CD8-positive, alpha-beta memory T cell (primary cell): ENCODE results near the gene EIF2AK2. TPM values are rescaled to one million over a fixed set of nuclear protein-coding genes. Genes with fewer than 3 reads are reported as not detected.
"Not testable (repeated sequence)": the region's sequence is repeated elsewhere in the genome, so short reads cannot be mapped to it uniquely, and the experiment has no call there.

Experiments used
- CTCF ChIA-PET: fragments of 350-600 bp; sonication (Branson Sonifier 250); formaldehyde crosslinking; loops from one replicate; lab custom pipeline; 2021; ENCODE audit warnings: antibody characterized with exemption; lab: Charles Lee
- POLR2A ChIA-PET: fragments of 350-600 bp; sonication (Branson Sonifier 250); formaldehyde crosslinking; loops from one replicate; lab custom pipeline; 2021; ENCODE audit warnings: antibody characterized with exemption; lab: Charles Lee
- DNase-seq, 5 donors: peaks; one replicate each; pipeline versions ENCODE4 v3.0.0 to v3.0.0-alpha.2; 2020 to 2022; ENCODE audit warnings: mixed read lengths in 1 of 5
- H3K27ac ChIP-seq: one replicate; pipeline ENCODE4 v1.7.0; 2013; ENCODE audit warnings: low read depth, mild to moderate bottlenecking, low read length, moderate library complexity
- H3K27me3 ChIP-seq: 2 replicates; pipeline ENCODE4 v1.7.0; 2013; ENCODE audit warnings: low read length, mild to moderate bottlenecking; ENCODE audit not compliant: insufficient read depth, poor library complexity, severe bottlenecking
- H3K36me3 ChIP-seq: 2 replicates; pipeline ENCODE4 v1.7.0; 2013; ENCODE audit warnings: mild to moderate bottlenecking, low read length, moderate library complexity; ENCODE audit not compliant: insufficient read depth
- H3K4me1 ChIP-seq: 2 replicates; pipeline ENCODE4 v1.7.0; 2013; ENCODE audit warnings: mild to moderate bottlenecking, low read length, moderate library complexity; ENCODE audit not compliant: insufficient read depth
- H3K4me3 ChIP-seq: 2 replicates; pipeline ENCODE4 v1.7.0; 2013; ENCODE audit warnings: mild to moderate bottlenecking, low read length
- H3K9me3 ChIP-seq: 2 replicates; pipeline ENCODE4 v1.7.0; 2013; ENCODE audit warnings: mild to moderate bottlenecking, low read length
- H3K27ac Mint-ChIP-seq, 8 donors: one replicate each; pipeline ENCODE4 v1.8.0; 2020 to 2021; ENCODE audit warnings: mixed read lengths in 8 of 8, mild to moderate bottlenecking in 6 of 8, inconsistent platforms in 3 of 8, moderate library complexity in 3 of 8
- H3K27me3 Mint-ChIP-seq, 2 donors: one replicate each; pipeline ENCODE4 v1.8.0; 2020 to 2021; ENCODE audit warnings: mixed read lengths in 2 of 2, mild to moderate bottlenecking in 1 of 2, moderate library complexity in 1 of 2
- H3K36me3 Mint-ChIP-seq, 3 donors: one replicate each; pipeline ENCODE4 v1.8.0; 2020 to 2021; ENCODE audit warnings: mixed read lengths in 3 of 3, inconsistent platforms in 1 of 3, mild to moderate bottlenecking in 1 of 3
- H3K4me1 Mint-ChIP-seq, 3 donors: one replicate each; pipeline ENCODE4 v1.8.0; 2020 to 2021; ENCODE audit warnings: mixed read lengths in 3 of 3, inconsistent platforms in 1 of 3, mild to moderate bottlenecking in 1 of 3
- H3K4me3 Mint-ChIP-seq, 7 donors: one replicate each; pipeline ENCODE4 v1.8.0; 2020 to 2021; ENCODE audit warnings: mixed read lengths in 7 of 7, mild to moderate bottlenecking in 6 of 7, moderate library complexity in 4 of 7, inconsistent platforms in 2 of 7
- H3K9me3 Mint-ChIP-seq, 5 donors: one replicate each; pipeline ENCODE4 v1.8.0; 2020 to 2022; ENCODE audit warnings: mixed read lengths in 5 of 5, mild to moderate bottlenecking in 3 of 5, moderate library complexity in 2 of 5, inconsistent platforms in 1 of 5
- polyA plus RNA-seq: library from polyadenylated mRNA; unstranded; fragments of 300-500 nt; fragmentation: Illumina TruSeq; gene quantifications from one replicate; pipeline ENCODE4 v1.2.3, GENCODE V29; 2021
- total RNA-seq, 2 experiments: library from RNA; stranded (reverse); gene quantifications; one replicate each; pipeline ENCODE4 v1.2.3, GENCODE V29; 2021

EIF2AK2 gene
- total RNA-seq (10 to 100 TPM; 36.0 to 39.8 TPM), polyA plus RNA-seq (42.6 TPM)

DNA sequence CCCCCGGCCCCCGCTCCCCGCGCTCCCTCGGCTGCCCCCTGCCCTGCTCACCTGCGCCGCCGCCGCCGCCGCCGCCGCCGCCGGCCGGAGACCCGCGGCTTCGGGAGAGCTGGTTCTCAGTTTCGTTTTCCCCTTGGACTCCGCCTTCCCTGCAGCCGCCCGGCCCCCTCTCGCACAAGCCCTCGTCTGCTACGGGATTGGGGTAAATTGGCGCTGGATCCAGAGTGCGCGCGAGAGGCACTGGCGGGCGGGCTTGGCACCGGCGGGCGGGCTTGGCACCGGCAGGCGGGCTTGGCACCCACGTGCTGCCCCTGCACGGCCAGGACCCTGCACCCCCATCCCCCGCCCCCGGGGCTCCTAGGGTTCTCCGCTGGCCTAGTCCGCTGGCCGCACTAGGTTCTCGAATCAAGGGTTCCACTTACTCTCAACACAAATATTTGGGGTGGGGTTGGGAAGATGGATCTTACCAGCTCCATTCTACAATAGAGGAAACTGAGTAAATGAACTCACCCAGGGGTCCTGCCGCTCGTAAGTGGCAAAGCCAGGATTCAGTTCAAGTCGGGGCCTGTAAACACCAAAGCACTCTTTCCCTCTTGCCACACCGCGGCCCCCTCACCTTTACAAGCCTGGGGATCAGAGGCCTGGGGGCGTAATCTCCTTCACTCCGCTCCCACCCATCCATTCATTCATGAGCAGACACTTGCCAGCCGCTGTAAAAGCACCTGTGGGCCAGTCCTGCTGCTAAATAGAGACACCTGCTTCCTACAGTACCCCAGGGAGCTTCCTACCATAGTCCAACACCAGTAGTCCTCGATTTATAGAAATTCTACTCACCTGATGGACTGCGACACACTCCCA is at the start of gene EIF2AK2:
Gene EIF2AK2, minus strand, starts transcription at position 124 of the 858 bp plus-strand sequence. CDS start 9,174 bp downstream, outside the sequence.
- Histone ChIP-seq H3K27ac (peak within 1 kb of the TSS; percentile 78), H3K36me3 (no peaks in the 10 kb centered on the region), H3K27me3 (no peaks in the 10 kb centered on the region), H3K4me3 (peak within 1 kb of the TSS; percentile 90), H3K9me3 (no peaks in the 10 kb centered on the region), H3K4me1 (peaks cover 22% of the 10 kb centered on the region)
- H3K9me3 Mint-ChIP-seq = no peaks in the 10 kb centered on the region
- H3K27me3 Mint-ChIP-seq = no peaks in the 10 kb centered on the region
- H3K27ac Mint-ChIP-seq = peak within 1 kb of the TSS; percentile 92 to 98 (median 95)
- H3K36me3 Mint-ChIP-seq = peaks cover 9 to 30% (median 13%) of the 10 kb centered on the region in 3 donors
- H3K4me3 Mint-ChIP-seq = peak within 1 kb of the TSS; percentile 90 to 98 (median 95)
- DNase-seq = peak; percentile 79 to 91 (median 86)
- ChIA-PET POLR2A (interaction anchor here (1.0 to 1.5 kb wide), 3 partner anchors 40 to 150 kb away, joined by 3 to 4 read pairs (median 3); partner anchors contain the start of genes CEBPZ and NDUFAF7), CTCF (interaction anchor here (1.0 to 4.6 kb wide), 2 partner anchors 11 to 74 kb away, joined by 3 to 26 read pairs; partner anchors contain the start of genes CEBPZ and NDUFAF7)
- peaks cover 48 to 79% (median 50%) of the 10 kb centered on the region in 3 donors for H3K4me1 Mint-ChIP-seq

DNA sequence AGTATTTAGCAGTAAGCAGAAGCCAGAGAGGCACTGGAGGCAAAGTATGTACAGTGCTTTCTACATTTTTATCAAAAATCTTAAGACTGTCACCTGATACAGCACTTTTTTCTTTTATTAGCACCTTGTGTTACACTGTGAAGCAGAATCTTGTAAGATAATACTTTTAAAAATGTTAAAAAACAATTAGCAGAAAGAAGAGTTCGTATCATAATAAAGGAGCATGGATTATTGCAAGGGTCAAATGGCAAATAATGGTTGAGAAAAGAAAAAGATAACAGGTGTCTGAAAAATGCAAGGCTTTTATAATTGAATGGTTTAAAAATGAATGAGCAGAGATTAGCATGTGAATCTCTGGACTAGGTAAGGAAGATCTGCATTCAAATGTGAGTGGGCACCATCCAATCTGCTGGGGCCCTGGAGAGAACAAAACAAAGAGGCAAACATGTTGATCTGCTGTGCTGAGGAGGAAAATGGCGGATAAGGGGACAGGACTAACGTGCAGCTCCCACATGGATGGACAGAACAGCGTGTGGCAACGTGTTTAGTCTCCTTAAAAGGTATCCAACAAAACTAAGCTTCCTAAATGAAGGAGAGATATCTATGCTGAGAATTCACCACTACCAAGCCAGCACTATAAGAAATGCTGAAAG is 49.0 kb upstream of the EIF2AK2 start:
- Mint-ChIP-seq H3K9me3 (peaks cover 18 to 36% (median 25%) of the 10 kb centered on the region in 5 donors), H3K4me3 (no peak overlapping the region), H3K27ac (no peak overlapping the region), H3K36me3 (peaks cover 64 to 95% (median 81%) of the 10 kb centered on the region in 3 donors), H3K4me1 (peaks cover 34 to 65% (median 36%) of the 10 kb centered on the region in 3 donors), H3K27me3 (no peaks in the 10 kb centered on the region)
- Histone ChIP-seq H3K27ac (no peak overlapping the region), H3K9me3 (no peaks in the 10 kb centered on the region), H3K4me1 (peaks cover 4% of the 10 kb centered on the region), H3K27me3 (no peaks in the 10 kb centered on the region), H3K4me3 (no peak overlapping the region), H3K36me3 (peaks cover 41% of the 10 kb centered on the region)
- DNase-seq = no peak
- ChIA-PET POLR2A (no interaction called here), CTCF (no interaction called here)

GRCh38 chr2:37205071-37205661 is 48.4 kb upstream of the EIF2AK2 start:
- peaks cover 36% of the 10 kb centered on the region for H3K36me3 ChIP-seq
- H3K27ac ChIP-seq, DNase-seq, H3K27me3 ChIP-seq, H3K9me3 ChIP-seq, CTCF ChIA-PET, POLR2A ChIA-PET, H3K4me3 ChIP-seq, H3K27ac Mint-ChIP-seq, H3K27me3 Mint-ChIP-seq, H3K4me1 ChIP-seq, H3K4me3 Mint-ChIP-seq: not testable (repeated sequence)
- Mint-ChIP-seq H3K36me3 (peaks cover 58 to 94% (median 75%) of the 10 kb centered on the region in 3 donors), H3K9me3 (peaks cover 18 to 36% (median 25%) of the 10 kb centered on the region in 5 donors), H3K4me1 (peaks cover 38 to 65% (median 39%) of the 10 kb centered on the region in 3 donors)

DNA sequence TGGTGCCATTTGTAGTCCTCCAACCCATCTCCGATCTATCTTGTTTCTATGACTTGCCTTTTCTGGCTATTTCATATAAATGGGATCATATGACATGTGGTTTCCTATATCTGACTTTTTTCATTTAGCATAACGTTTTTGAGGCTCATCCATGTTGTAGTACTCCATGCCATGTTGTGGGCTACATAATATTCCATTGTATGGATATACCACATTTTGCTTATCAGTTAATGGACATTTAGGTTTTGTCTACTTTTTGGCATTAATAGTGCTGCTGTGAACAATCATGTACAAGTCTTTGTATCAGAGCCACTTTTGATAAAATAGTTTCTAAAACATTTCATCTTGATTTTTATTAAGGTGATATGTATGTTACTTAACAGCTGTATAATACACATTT is 46.9 kb upstream of the EIF2AK2 start:
- Histone ChIP-seq H3K9me3 (no peaks in the 10 kb centered on the region), H3K4me1 (peaks cover 12% of the 10 kb centered on the region), H3K4me3 (no peak overlapping the region), H3K27me3 (no peaks in the 10 kb centered on the region), H3K36me3 (peaks cover 30% of the 10 kb centered on the region), H3K27ac (no peak overlapping the region)
- Mint-ChIP-seq H3K27me3 (no peaks in the 10 kb centered on the region), H3K27ac (peak overlapping the region in 1 of 8 donors; percentile 20), H3K9me3 (peaks cover 14 to 30% (median 19%) of the 10 kb centered on the region in 5 donors), H3K4me1 (peaks cover 48 to 69% (median 51%) of the 10 kb centered on the region in 3 donors), H3K36me3 (peaks cover 43 to 85% (median 60%) of the 10 kb centered on the region in 3 donors), H3K4me3 (no peak overlapping the region)
- ChIA-PET POLR2A (no interaction called here), CTCF (interaction anchor here (1.4 kb wide), 1 partner anchor 17 kb away, joined by 4 read pairs; no protein-coding TSS in a partner anchor)
- DNase-seq = no peak

DNA sequence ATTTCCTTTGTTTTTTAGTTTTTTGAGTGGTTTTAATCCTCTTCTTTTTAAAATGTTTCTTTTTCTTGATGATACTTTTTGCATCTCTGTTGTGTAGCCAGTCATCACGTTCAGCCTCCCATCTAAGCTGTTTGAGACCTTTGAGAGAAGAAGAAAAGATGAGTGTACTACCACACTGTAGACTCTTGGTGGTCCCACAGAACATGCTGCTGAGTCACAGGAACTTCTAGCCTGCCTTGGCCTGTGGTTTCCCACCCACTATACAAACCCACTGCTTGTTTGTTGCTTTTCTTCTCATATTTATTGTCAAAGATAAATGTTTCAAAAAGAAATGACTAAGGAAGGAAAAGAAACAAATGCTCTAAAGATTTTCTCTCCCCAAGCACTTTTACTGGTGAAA is 45.0 kb upstream of the EIF2AK2 start:
- no peaks in the 10 kb centered on the region for H3K27me3 ChIP-seq
- H3K27ac ChIP-seq = no peak overlapping the region
- H3K4me1 Mint-ChIP-seq = peaks cover 48 to 63% (median 49%) of the 10 kb centered on the region in 3 donors
- CTCF ChIA-PET = interaction anchor here (1.4 kb wide), 1 partner anchor 53 kb away, joined by 3 read pairs; no protein-coding TSS in a partner anchor
- H3K4me3 ChIP-seq = no peak overlapping the region
- no peaks in the 10 kb centered on the region for H3K9me3 ChIP-seq
- peaks cover 20% of the 10 kb centered on the region for H3K36me3 ChIP-seq
- H3K27me3 Mint-ChIP-seq = no peaks in the 10 kb centered on the region
- peak overlapping the region; percentile 8 to 78 (median 40) for H3K27ac Mint-ChIP-seq
- peaks cover 24 to 69% (median 41%) of the 10 kb centered on the region in 3 donors for H3K36me3 Mint-ChIP-seq
- peak overlapping the region in 3 of 7 donors; percentile 5 to 41 (median 31) for H3K4me3 Mint-ChIP-seq
- POLR2A ChIA-PET = interaction anchor here (0.8 kb wide), 1 partner anchor 82 kb away, joined by 3 read pairs; no protein-coding TSS in a partner anchor
- peaks cover 29% of the 10 kb centered on the region for H3K4me1 ChIP-seq
- peak in 3 of 5 donors; percentile 6 to 71 (median 12) for DNase-seq
- peaks cover 2 to 14% (median 4%) of the 10 kb centered on the region in 5 donors for H3K9me3 Mint-ChIP-seq

DNA sequence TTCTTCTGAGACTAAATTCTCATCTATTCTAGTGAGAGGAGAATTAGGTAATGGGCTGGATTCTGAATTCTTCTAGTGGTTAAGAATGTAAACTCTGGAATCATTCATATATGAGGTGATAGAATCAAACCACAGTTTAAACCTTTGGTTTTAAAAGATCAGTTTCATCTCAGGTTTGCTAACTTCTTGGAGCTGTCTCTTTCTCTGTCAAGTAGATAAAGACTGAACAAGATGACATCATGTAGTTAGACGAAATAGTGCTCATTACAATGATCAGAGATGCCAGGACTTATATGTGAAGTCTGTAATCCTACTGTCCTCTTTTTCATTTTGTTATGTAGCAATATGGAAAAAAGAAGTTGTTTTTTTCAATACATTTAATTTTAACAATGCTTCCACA is 44.4 kb upstream of the EIF2AK2 start:
- POLR2A ChIA-PET = interaction anchor here (1.0 kb wide), 1 partner anchor 31 kb away, joined by 3 read pairs; the partner anchor contains the start of genes CEBPZ and NDUFAF7
- Histone ChIP-seq H3K27me3 (no peaks in the 10 kb centered on the region), H3K4me1 (peaks cover 29% of the 10 kb centered on the region), H3K27ac (no peak overlapping the region), H3K4me3 (no peak overlapping the region), H3K36me3 (peaks cover 14% of the 10 kb centered on the region), H3K9me3 (no peaks in the 10 kb centered on the region)
- H3K9me3 Mint-ChIP-seq = peaks cover 0 to 12% (median 2%) of the 10 kb centered on the region in 5 donors
- H3K36me3 Mint-ChIP-seq = peaks cover 20 to 68% (median 35%) of the 10 kb centered on the region in 3 donors
- H3K4me1 Mint-ChIP-seq = peaks cover 49 to 64% (median 50%) of the 10 kb centered on the region in 3 donors
- H3K27me3 Mint-ChIP-seq = no peaks in the 10 kb centered on the region
- no peak for DNase-seq
- H3K27ac Mint-ChIP-seq = peak overlapping the region in 6 of 8 donors; percentile 8 to 79 (median 57)
- H3K4me3 Mint-ChIP-seq = no peak overlapping the region
- CTCF ChIA-PET = interaction anchor here (1.4 kb wide), 1 partner anchor 52 kb away, joined by 3 read pairs; no protein-coding TSS in a partner anchor

- H3K36me3 Mint-ChIP-seq = peaks cover 7 to 46% (median 11%) of the 10 kb centered on the region in 3 donors
- Histone ChIP-seq H3K27me3 (no peaks in the 10 kb centered on the region), H3K9me3 (no peaks in the 10 kb centered on the region), H3K27ac (no peak overlapping the region), H3K4me1 (peaks cover 29% of the 10 kb centered on the region), H3K4me3 (no peak overlapping the region), H3K36me3 (peaks cover 4% of the 10 kb centered on the region)
- peak overlapping the region in 6 of 7 donors; percentile 12 to 97 (median 56) for H3K4me3 Mint-ChIP-seq
- H3K27me3 Mint-ChIP-seq = no peaks in the 10 kb centered on the region
- H3K27ac Mint-ChIP-seq = peak overlapping the region in 4 of 8 donors; percentile 10 to 61 (median 36)
- ChIA-PET POLR2A (interaction anchor here (0.6 to 1.3 kb wide), 2 partner anchors 33 to 44 kb away, joined by 4 to 5 read pairs; partner anchors contain the start of genes CEBPZ and NDUFAF7), CTCF (interaction anchor here (0.6 to 1.2 kb wide), 2 partner anchors 8 to 43 kb away, joined by 3 read pairs; no protein-coding TSS in a partner anchor)
- H3K4me1 Mint-ChIP-seq = peaks cover 40 to 57% (median 49%) of the 10 kb centered on the region in 3 donors
- DNase-seq = no peak
- H3K9me3 Mint-ChIP-seq = peaks cover 0 to 2% (median 0%) of the 10 kb centered on the region in 5 donors
Measured at GRCh38 chr2:37198681-37199065, 41.9 kb upstream of the EIF2AK2 start.
